ENCODE results near the gene MED15. TPM values are rescaled to one million over a fixed set of nuclear protein-coding genes. Genes with fewer than 3 reads are reported as not detected.

MED15 gene
- total and polyA plus RNA-seq, 2 of the 4 experiments (the other 2 are of a cell fraction): 19.0 to 68.8 TPM

GRCh38 chr22:20580179-20580578 lies 72.8 kb downstream of the MED15 start:
- ATAC-seq (ENCODE audit: low read depth) (no peak), DNase-seq (no peak)
- H4K5ac ChIP-seq (ENCODE audit: low read depth, low read length): no peak overlapping the region
- no peak overlapping the region for H2AFZ ChIP-seq (replicated peaks; ENCODE audit: low read length, poor library complexity)
- H4K8ac ChIP-seq (ENCODE audit: low read depth in 2 of 2, low read length in 2 of 2): no peak overlapping the region
- no peak overlapping the region for H3K4me2 ChIP-seq (ENCODE audit: low read depth, low read length)
- no peaks in the 10 kb centered on the region for H3K27me3 ChIP-seq (ENCODE audit: control insufficient read depth, insufficient read depth, low read length)
- intact Hi-C loops (cut with micrococcal nuclease) (no loop called here), dilution Hi-C loops (cut with HindIII; ENCODE audit: low sequenced_read_pairs, unreplicated experiment) (no loop called here), in situ Hi-C loops (cut with MboI; ENCODE audit: low sequenced_read_pairs) (no loop called here)
- no peaks in the 10 kb centered on the region for H3K9me3 ChIP-seq (ENCODE audit: control insufficient read depth, insufficient read depth, low read length)
- no peak overlapping the region for H3K56ac ChIP-seq (ENCODE audit: extremely low read depth, insufficient read depth, low read length)
- no peak overlapping the region for H3K18ac ChIP-seq (ENCODE audit: low read depth, low read length)
- H3K4me3 ChIP-seq (ENCODE audit: insufficient read depth, low read depth, low read length): no peak overlapping the region
- H4K91ac ChIP-seq (ENCODE audit: insufficient read depth, low read depth, low read length): no peak overlapping the region
- H3K4ac ChIP-seq (ENCODE audit: low read depth, low read length): no peak overlapping the region
- ChIA-PET POLR2A (ENCODE audit: unreplicated experiment) (interaction anchor here (0.6 kb wide), 1 partner anchor 53 kb away, joined by 3 read pairs; no protein-coding TSS in a partner anchor), CTCF (no interaction called here)
- H2AK9ac ChIP-seq (replicated peaks; ENCODE audit: low read depth, low read length, poor library complexity): no peak overlapping the region
- H3K27ac ChIP-seq (ENCODE audit: insufficient read depth, low read length): no peak overlapping the region
- H3K9ac ChIP-seq (ENCODE audit: low read depth, low read length): no peak overlapping the region
- H2BK5ac ChIP-seq (ENCODE audit: low read depth, low read length, poor library complexity, severe bottlenecking): no peak overlapping the region
- peaks cover 88% of the 10 kb centered on the region for H3K36me3 ChIP-seq (ENCODE audit: control insufficient read depth, insufficient read depth, low read length)
- H4K20me1 ChIP-seq (ENCODE audit: insufficient read depth, low read length): peaks cover 58% of the 10 kb centered on the region
- H3K14ac ChIP-seq (replicated peaks; ENCODE audit: low read depth, low read length): no peak overlapping the region
- H3K9me1 ChIP-seq (ENCODE audit: insufficient read depth, low read length): no peaks in the 10 kb centered on the region; the same call in 1 of the 2 replicates
- H3K23ac ChIP-seq (ENCODE audit: low read depth, low read length): no peak overlapping the region
- H2BK120ac ChIP-seq (ENCODE audit: low read depth, low read length): no peak overlapping the region
- H2BK20ac ChIP-seq (ENCODE audit: low read depth, low read length): no peak overlapping the region
- no peaks in the 10 kb centered on the region for H3K4me1 ChIP-seq (ENCODE audit: control insufficient read depth, insufficient read depth, low read length)
- peaks cover 47 to 67% of the 10 kb centered on the region in 2 experiments for H3K79me1 ChIP-seq (ENCODE audit: low read depth in 1 of 2, low read length in 2 of 2)
- no TSS peak for BruUV-seq (replicated peaks)
- 80% methylated on average over 1 of the region's 7 CpGs; no CpG with 5 or more reads in 1 of the 2 experiments for WGBS, 2 experiments (ENCODE audit: extremely low coverage in 2 of 2, insufficient read length in 1 of 2)
- H2BK15ac ChIP-seq (ENCODE audit: low read depth, low read length): no peak overlapping the region
- no peak overlapping the region for H2AK5ac ChIP-seq (ENCODE audit: low read depth, low read length)
- TF ChIP-seq NFE2L2 (IDR thresholded peaks at IDR 0.05; ENCODE audit: low read depth, low read length): no peak

Measured in IMR-90 (cell line).